Stimulated activated CD4-positive, alpha-beta T cell treated with anti-CD3 and anti-CD28 coated beads, Interleukin-4, amount 100 ng/mL, for 48 hours (primary cell): ENCODE results near the gene SRP68.
A peak's percentile ranks its signal among the peaks of the same experiment; 100 is the strongest.

Experiments
- DNase-seq, 2 donors: peaks; one replicate each; pipeline ENCODE4 v3.0.0-alpha.2; 2020; ENCODE audit warnings: low read depth in 2 of 2

SRP68 gene

DNA sequence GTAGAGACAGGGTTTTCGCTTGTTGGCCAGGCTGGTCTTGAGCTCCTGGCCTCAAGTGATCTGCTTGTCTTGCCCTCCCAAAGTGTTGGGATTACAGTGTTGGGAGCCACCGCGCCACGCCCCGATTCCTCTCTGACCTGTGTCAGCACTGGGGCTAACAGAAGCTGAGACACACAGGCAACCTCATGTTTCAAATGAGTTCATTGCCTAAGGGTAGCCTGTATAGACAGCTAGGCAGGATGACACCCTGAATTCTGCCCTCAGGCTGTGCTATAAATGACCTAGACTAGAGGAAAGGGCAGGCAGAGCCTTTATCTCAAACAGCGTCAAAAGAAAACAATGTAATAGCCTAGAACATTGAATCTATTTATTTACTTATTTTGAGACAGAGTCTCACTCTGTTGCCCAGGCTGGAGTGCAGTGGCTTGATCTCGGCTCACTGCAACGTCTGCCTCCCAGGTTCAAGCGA lies 74.0 kb downstream of the SRP68 start:
- no peak for DNase-seq

GRCh38 chr17:75996665-75997590 lies 75.4 kb downstream of the SRP68 start:
- DNase-seq: peak in 1 of 2 donors; percentile 43

DNA sequence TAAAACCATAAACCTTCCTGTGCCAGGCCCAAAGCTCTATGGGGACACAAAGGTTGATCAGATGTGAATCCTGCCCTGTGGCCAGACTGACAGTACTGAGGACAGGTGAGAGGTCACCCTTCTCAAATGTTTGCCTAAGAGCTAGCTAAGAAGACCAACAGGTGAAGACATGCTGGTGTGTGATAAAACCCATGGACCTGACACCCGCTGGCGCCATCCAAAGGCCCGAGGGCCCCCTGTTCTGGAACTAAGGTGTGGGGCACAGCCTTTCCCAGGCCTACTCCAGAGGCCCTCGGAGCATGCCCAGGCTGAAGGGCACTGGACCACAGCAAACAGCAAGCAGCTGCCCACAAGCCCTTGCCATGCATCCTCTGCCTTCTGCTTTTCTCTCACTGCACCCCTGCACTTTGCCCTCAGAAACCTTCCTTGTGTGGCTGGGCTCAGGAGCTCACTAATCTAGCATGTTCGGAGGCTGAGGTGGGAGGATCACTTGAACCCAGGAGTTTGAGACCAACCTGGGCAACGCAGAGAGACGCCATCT lies 76.9 kb downstream of the SRP68 start:
- no peak for DNase-seq

DNA sequence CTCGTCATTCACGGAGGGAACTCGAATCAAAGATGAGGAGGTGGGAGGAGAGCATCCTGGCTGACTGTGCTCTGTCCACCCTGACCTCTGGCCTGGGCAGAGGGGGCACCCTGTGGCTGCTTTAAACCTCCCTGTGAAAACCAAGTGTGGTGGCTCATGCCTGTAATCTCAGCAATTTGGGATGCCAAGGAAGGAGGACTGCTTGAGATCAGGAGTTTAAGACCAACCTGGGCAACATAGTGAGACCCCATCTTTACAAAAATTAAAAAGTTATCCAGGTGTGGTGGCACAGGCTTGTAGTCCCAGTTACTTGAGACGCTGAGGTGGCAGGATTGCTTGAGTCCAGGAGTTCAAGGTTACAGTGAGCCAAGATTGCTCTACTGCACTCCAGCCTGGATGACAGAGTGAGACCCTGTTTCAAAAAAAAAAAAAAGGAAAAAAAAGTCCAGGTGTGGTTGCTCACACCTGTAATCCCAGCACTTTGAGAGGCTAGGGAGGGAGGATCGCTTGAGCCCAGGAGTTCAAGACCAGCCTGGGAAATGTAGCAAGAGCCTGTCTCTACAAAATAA lies 77.4 kb downstream of the SRP68 start:
- no peak for DNase-seq

DNA sequence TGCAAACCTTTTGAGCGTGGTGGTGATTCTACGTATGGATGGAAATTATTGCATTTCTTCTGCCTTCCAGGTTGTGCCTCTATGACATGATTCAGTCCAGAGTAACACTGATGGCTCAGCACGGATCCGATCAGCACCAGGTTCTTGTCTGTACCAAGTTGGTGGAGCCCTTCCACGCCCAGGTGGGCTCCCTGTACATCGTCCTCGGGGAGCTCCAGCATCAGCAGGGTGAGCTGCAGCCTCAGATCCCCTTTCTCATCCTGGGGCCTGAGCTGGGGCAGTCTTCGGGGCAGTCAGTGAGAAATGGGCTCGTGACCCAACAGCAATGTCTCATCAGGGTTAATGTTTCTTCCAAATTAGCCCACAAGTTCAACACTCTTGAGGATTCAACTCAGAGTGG lies 80.9 kb downstream of the SRP68 start:
- no peak for DNase-seq
